22Rv1 (cell line): ENCODE results near the gene DOC2A.

Experiments used
- ZFX ChIP-seq: fragments of 450-650 bp; IDR thresholded peaks from 2 replicates; pipeline ENCODE4 v1.6.1; 2017; ENCODE audit warnings: antibody characterized with exemption, borderline replicate concordance
- TF ChIP-seq, protein P1 (sequence below): fragments of 450-650 bp; IDR thresholded peaks from 2 replicates; pipeline ENCODE4 v1.5.1; 2017; ENCODE audit warnings: mild to moderate bottlenecking

- TF ChIP-seq, protein P1, sequence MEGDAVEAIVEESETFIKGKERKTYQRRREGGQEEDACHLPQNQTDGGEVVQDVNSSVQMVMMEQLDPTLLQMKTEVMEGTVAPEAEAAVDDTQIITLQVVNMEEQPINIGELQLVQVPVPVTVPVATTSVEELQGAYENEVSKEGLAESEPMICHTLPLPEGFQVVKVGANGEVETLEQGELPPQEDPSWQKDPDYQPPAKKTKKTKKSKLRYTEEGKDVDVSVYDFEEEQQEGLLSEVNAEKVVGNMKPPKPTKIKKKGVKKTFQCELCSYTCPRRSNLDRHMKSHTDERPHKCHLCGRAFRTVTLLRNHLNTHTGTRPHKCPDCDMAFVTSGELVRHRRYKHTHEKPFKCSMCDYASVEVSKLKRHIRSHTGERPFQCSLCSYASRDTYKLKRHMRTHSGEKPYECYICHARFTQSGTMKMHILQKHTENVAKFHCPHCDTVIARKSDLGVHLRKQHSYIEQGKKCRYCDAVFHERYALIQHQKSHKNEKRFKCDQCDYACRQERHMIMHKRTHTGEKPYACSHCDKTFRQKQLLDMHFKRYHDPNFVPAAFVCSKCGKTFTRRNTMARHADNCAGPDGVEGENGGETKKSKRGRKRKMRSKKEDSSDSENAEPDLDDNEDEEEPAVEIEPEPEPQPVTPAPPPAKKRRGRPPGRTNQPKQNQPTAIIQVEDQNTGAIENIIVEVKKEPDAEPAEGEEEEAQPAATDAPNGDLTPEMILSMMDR = no peak
- TF ChIP-seq ZFX = no peak
Measured at GRCh38 chr16:29990034-29990433, 20.8 kb downstream of the DOC2A start.
